ENCODE results near the gene BCAR1. TPM values are rescaled to one million over a fixed set of nuclear protein-coding genes. Genes with fewer than 3 reads are reported as not detected.

Gene BCAR1
- total RNA-seq, 3 donors from 2014 or later (not counting 1 experiment from before 2014, with no cell fraction given), result not detected

- Histone ChIP-seq H3K27me3 (ENCODE audit: control insufficient read depth, insufficient read depth, low read length) (no peaks in the 10 kb centered on the region), H3K27ac (ENCODE audit: low read length) (no peak overlapping the region), H3K9me3 (ENCODE audit: control insufficient read depth, insufficient read depth, low read length) (peaks cover 10% of the 10 kb centered on the region), H3K4me3 (ENCODE audit: low read length) (no peak overlapping the region), H3K36me3 (ENCODE audit: control insufficient read depth, insufficient read depth, low read length) (no peaks in the 10 kb centered on the region), H3K4me1 (ENCODE audit: control insufficient read depth, insufficient read depth, low read length) (no peaks in the 10 kb centered on the region)
- intact Hi-C loops (cut with micrococcal nuclease), result no loop called here
- peaks cover 6 to 9% of the 10 kb centered on the region in 2 donors for H3K27me3 Mint-ChIP-seq (ENCODE audit: low read depth in 2 of 2)
- no peak for TF ChIP-seq CTCF (IDR thresholded peaks at IDR 0.05)
- WGBS (ENCODE audit: insufficient coverage), result 26% methylated on average over 3 of the region's 3 CpGs
- no peaks in the 10 kb centered on the region for H3K4me1 Mint-ChIP-seq
- no peak overlapping the region for H3K27ac Mint-ChIP-seq
- peaks cover 7 to 9% of the 10 kb centered on the region in 2 donors for H3K9me3 Mint-ChIP-seq
- no peak for DNase-seq
- H3K4me3 Mint-ChIP-seq, result no peak overlapping the region
- ATAC-seq, result no peak
- H3K36me3 Mint-ChIP-seq, result peaks cover 2% of the 10 kb centered on the region
Measured at GRCh38 chr16:75181630-75182029, 69.8 kb downstream of the BCAR1 start.

GRCh38 chr16:75179208-75179607, 72.2 kb downstream of the BCAR1 start:
- H3K36me3 Mint-ChIP-seq, result peaks cover 10% of the 10 kb centered on the region
- intact Hi-C loops (cut with micrococcal nuclease), result no loop called here
- H3K9me3 ChIP-seq (ENCODE audit: control insufficient read depth, insufficient read depth, low read length), result peaks cover 30% of the 10 kb centered on the region
- 90% methylated on average over 6 of the region's 6 CpGs for WGBS (ENCODE audit: insufficient coverage)
- H3K4me3 Mint-ChIP-seq, result no peak overlapping the region
- H3K27ac Mint-ChIP-seq, result no peak overlapping the region
- H3K9me3 Mint-ChIP-seq, result peaks cover 10 to 15% of the 10 kb centered on the region in 2 donors
- ATAC-seq, result no peak
- TF ChIP-seq CTCF (IDR thresholded peaks at IDR 0.05), result no peak
- H3K4me1 Mint-ChIP-seq, result no peaks in the 10 kb centered on the region
- no peak overlapping the region for H3K27ac ChIP-seq (ENCODE audit: low read length)
- H3K4me1 ChIP-seq (ENCODE audit: control insufficient read depth, insufficient read depth, low read length), result no peaks in the 10 kb centered on the region
- H3K4me3 ChIP-seq (ENCODE audit: low read length), result no peak overlapping the region
- no peaks in the 10 kb centered on the region for H3K36me3 ChIP-seq (ENCODE audit: control insufficient read depth, insufficient read depth, low read length)
- no peak for DNase-seq
- H3K27me3 ChIP-seq (ENCODE audit: control insufficient read depth, insufficient read depth, low read length), result no peaks in the 10 kb centered on the region
- peaks cover 0 to 9% of the 10 kb centered on the region in 2 donors for H3K27me3 Mint-ChIP-seq (ENCODE audit: low read depth in 2 of 2)

Other genes with a start within 250 kb of the BCAR1 start
- 1 to 10 TPM in 1 of 3 donors, under 1 TPM in 1, not detected in 1; 0.12 to 1.3 TPM for gene LDHD, start 134.8 kb downstream of the BCAR1 start, total RNA-seq
- gene ZFP1, start 103.1 kb downstream of the BCAR1 start, total RNA-seq, result 10 to 100 TPM in 2 of 3 donors, 1 to 10 TPM in 1; 9.0 to 16.2 (median 14.9) TPM
- gene CTRB2, start 44.5 kb downstream of the BCAR1 start, total RNA-seq, result not detected
- not detected for gene CTRB1, start 32.6 kb downstream of the BCAR1 start, total RNA-seq
- 10 to 100 TPM; 32.2 to 38.8 (median 32.3) TPM for gene CFDP1, start 181.9 kb upstream of the BCAR1 start, total RNA-seq
- 10 to 100 TPM; 51.5 to 61.0 (median 53.9) TPM for gene TMEM170A, start 213.1 kb upstream of the BCAR1 start, total RNA-seq
- not detected for gene CHST6, start 243.8 kb upstream of the BCAR1 start, total RNA-seq

Measured in natural killer cell (primary cell).